GM20431 (cell line): ENCODE results near the gene MKNK2.
"Not testable (repeated sequence)": the region's sequence is repeated elsewhere in the genome, so short reads cannot be mapped to it uniquely, and the experiment has no call there.

ENCODE experiments used
- in situ Hi-C: fragments of 300-500 bp; cut with MseI, MboI; formaldehyde crosslinking; loops from one replicate; pipeline ENCODE4 v1.15.0; 2020; ENCODE audit warnings: low sequenced_read_pairs; ENCODE audit not compliant: unreplicated experiment

The MKNK2 gene

DNA sequence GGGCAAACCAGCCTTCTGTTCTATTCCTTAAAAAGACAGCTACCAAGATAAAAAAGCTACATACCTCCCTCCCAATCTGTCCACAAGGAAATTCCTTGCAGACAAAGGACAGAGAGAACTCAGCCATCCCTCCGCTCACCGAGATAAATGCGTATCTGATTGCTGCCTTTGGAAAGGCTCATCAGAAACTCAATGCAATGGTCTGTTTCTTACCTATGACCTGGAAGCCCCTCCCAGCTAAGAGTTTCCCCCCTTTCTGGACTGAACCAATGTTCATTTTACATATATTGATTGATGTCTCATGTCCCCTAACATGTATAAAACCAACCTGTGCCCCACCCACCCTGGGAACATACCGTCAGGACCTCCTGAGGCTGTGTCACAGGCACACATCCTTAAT is 47.2 kb downstream of the MKNK2 start:
- in situ Hi-C loops, result no loop called here

DNA sequence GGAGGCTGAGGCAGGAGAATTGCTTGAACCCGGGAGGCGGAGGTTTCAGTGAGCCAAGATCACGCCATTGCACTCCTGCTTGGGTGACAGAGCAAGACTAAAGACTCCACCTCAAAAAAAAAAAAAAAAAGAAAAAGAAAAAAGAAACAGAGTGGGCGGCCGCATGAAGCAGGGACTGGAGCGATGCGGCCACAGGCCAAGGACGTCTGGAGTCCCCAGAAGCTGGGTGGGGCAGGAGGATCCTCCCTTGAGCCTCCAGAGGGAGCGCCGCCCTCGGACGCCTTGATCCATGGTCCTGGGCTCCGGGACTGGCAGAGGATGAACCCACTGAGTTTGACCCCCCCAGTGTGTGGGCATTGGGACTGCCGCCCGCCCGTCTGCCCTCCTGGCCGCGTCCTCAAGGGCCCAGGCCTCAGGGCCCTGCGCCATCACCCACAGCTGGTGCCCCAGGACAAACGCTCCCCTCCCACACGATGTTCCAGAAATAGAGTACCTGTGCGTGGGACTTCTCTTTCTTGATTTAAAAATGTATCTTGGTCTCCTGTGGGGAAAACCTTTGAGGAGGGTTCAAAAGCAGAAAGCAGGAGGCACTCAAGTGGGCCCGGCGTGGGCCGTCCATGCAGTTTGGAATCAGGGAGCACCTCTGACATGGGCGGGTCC is 51.1 kb downstream of the MKNK2 start:
- in situ Hi-C loops, result no loop called here

DNA sequence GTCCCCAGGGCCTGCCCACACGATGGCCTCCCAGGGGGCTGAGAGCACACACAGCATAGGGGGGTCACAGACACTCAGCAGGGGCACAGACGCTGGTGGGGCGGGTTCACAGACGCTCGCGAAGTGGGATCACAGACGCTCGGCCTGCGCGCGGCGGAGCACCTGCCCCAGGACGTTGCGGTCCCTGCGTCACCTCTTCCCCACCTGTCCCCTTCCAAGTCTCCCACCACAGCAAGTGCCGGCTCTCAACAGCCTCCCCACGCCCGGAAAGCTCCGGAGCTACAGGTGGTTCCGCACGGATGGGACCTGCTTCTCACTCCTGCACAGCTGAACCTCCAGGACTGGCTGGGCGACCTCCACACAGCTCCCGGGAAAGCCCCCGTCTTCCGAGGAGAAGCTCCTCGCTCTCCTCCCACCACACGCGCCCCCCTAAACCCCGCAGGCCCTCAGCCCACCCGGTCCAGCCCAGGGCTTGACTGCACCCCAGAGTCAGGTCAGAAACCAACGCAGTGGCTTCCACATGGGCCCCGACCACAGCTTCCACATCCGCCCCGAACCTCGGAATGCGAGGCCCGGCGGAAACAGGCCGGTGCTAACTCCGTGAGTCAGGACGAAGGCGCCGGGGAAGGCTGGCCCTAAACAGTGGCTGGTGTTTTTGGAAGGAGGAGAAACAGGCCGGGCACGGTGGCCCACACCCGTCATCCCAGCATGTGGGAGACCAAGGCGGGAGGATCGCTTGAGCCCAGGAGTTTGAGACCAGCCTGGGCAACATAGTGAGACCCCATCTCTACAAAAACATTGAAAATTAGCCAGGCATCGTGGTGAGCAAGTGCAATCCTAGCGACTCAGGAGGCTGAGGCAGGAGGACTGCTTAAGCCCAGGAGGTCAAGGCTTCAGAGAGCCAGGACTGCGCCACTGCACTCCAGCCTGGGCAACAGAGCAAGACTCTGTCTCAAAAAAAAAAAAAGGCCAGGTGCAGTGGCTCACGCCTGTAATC is 52.0 kb downstream of the MKNK2 start:
- in situ Hi-C loops, result no loop called here

DNA sequence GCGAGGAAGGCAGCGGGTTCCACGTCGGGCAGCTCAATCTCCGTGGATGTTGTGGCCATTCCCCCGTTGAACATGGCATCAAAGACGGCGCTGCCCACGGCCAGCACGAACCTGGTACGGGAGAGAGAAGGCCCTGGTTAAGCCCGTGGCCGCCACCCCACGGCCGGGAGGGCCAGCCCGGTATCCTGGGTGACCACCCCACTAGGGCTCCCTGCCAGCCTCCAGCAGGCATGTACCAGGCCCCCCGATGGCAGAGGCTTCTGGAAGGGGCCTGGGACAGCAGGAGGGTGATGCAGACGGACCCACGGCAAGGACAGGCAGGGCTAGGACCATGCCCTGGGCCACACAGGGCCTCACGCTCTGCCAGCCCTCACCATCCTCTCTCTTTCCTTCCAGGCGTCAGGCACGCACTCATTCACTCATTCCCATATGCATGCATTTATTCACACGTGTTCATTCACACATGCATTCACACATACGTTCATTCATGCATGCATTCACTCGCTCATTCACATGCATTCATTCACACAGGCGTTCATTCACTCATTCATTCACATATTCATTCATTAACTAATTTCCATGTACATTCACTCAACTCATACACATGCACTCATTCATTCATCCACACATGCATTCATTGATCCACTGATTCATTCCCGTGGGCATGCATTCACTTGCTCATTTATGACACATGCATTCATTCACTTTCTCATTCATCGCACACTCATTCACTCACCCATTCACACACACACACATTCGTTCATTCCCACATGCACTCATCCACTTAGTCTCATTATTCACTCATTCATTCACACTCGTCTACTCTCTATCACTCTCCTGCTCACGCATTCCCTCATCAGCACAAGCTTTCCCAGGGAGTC is 53.5 kb downstream of the MKNK2 start:
- in situ Hi-C loops, result no loop called here

DNA sequence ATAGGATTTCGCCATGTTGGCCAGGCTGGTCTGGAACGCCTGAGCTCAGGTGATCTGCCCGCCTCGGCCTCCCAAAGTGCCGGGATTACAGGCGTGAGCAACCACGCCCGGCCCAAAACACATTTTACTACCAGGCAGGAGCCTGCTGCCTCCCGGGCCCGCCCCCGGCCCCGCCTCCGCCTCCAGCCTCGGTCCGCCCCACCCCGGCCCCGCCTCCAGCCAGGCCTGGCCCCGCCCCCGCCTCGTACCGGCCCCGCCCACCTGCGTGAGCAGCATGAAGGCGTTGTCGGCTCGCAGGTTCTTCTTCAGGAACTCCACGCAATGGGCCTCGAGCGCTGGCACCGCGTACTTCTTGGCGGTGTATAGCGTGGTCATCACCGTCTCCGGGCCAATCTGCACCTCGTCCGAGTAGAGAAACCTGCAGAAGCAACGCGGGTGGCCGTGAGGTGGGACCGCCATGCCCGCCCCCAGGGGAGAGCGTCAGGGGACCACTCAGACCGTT is 58.2 kb downstream of the MKNK2 start:
- in situ Hi-C loops, result no loop called here

DNA sequence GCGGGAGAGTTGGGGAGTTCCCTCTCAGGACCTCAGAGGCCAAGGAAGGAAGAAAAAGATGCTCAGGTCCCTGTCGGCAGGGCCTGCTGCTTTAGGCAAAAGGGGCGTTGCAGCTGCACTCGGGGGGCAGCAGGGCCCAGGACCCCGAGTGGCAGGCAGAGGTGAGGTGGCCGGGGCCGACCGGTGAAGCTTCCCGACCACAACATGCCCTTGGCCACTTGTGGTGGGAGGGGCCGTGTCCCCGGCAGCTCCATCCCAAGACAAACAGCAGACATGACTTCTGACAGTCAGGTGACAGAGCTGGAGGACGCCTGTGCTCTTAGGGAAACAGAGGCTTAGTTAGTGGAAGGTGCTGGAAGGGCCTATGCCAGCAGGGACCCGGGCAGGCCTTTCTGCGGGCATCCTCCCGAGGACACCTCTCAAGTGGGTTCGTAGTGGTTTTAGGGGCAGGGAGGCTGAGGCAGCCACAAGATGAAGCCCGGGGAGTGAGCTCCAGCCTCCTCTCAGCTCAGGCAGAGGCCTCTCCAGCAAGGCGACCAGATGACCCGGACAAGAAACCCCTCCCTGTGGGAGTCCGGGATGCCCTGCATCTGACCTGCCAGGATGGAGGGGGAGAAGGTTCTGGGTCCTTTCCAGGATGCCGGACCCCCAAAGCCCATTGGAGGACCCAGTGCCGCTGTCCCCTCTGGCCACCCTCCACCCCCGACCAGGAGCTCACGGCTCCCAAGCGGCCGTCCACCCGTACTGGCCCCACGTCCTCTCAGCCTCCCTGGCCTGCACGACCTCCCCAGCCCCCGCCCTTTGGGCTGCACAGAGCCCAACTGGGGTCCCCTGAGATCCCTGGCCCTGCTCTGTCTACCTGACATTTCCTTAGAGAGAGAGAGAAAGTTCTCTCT is 59.8 kb downstream of the MKNK2 start:
- in situ Hi-C loops, result no loop called here

DNA sequence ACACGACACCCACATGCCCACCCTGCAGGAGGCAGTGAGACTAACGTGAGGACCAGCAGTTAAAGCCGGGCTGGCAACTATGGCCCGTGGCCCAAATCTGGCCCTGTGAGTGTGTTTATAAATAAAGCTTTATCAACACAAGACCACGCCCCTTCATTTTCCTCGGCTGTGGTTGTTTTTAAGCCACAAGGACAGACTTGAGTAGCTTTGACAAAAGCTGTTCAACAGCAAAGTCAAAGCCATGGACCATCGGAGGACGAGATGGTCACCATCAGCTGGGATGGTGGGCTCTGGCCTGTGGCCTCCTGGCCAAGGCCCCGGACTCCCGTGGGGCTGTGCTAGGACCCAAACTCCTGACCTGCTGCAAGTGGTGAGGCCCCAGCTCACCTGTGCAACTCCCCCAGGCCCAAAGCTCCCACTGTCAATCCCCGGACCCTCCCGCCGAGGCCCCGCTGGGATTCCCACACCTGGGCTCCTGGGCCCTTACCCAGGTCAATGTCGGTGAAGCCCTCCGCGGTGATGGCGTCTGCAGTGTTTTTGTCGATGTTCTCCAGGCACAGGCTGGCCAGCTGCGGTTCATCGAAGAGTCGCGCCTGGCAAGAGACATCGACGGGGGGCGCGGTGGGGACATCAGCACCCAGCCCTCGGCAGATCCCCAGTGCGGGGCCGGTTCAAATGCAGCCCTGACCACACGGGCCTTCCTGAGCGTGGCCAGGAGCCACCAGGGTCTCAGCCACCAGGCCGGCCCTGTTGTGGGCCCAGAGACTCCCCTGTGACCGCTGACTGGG is 60.6 kb downstream of the MKNK2 start:
- in situ Hi-C loops, result no loop called here

DNA sequence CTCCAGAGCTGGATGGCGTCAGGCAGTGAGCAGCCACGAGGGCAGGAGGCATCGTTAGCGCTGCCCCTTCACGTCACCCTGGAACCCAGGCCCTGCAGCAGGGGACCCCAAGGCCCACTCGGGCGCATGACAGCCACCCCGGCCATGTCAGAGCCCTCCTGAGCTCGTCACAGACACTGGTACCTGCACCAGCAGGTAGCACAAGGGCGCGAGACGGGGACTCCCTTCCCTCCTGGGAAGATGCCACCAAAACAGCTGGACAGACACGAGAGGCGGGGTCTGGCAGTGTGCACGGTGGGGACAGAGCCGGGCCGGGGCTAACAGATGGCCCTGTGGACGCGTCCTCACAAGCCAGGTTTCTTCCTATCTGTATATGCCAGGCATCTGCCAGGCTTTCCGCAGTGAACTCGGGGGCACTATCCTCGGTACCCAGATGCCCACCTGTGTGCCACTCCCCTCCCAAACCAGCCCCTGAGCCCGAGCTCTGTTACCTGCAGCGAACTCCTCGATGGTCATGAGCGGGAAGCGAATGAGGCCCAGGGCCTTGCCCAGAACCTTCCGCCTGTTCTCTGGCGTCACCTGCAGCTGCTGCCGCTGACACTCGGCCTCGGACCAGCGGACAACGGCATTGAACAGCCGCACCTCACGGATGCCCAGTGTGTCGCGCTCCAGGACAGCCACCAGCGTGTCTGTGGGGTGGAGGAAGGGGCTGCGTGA is 61.4 kb downstream of the MKNK2 start:
- in situ Hi-C loops, result no loop called here

DNA sequence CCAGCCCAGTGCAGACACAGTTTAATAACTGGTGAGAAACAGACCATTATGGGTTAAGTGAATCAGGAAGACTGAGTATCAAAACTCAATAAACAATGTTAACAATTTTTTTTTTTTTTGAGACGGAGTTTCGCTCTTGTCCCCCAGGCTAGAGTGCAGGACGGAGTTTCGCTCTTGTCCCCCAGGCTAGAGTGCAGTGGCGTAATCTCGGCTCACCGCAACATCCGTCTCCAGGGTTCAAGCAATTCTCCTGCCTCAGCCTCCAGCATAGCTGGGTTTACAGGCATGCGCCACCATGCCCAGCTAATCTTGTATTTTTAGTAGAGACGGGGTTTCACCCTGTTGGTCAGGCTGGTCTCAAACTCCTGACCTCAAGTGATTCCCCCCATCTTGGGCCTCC is 62.6 kb downstream of the MKNK2 start:
- in situ Hi-C loops, result not testable (repeated sequence)
